ENCODE data around the gene SREK1.
A peak's percentile ranks its signal among the peaks of the same experiment; 100 is the strongest.
"Not testable (repeated sequence)": the region's sequence is repeated elsewhere in the genome, so short reads cannot be mapped to it uniquely, and the experiment has no call there.

The SREK1 gene

GRCh38 chr5:66136053-66136452, 8.0 kb upstream of the SREK1 start:
- no peak for DNase-seq (ENCODE audit: low read depth, low spot score)
- TF ChIP-seq FOXP2 (optimal IDR thresholded peaks at IDR 0.05; ENCODE audit: control extremely low read depth, extremely low read length, insufficient read depth), result no peak
- TF ChIP-seq POLR2AphosphoS5 (IDR thresholded peaks at IDR 0.05; ENCODE audit: borderline replicate concordance, low read depth, low read length), result no peak
- TF ChIP-seq EZH2 (IDR thresholded peaks at IDR 0.05), result no peak

GRCh38 chr5:66136944-66137343, 7.2 kb upstream of the SREK1 start:
- not testable (repeated sequence) for H3K36me3 ChIP-seq (ENCODE audit: insufficient read depth, low read length); H3K27ac ChIP-seq; DNase-seq (ENCODE audit: low read depth, low spot score); H3K9ac ChIP-seq (ENCODE audit: insufficient read length); H3K4me3 ChIP-seq; H3K9me3 ChIP-seq (ENCODE audit: low read depth, low read length)

More at GRCh38 chr5:66136053-66136452, 8.0 kb upstream of the SREK1 start:
- no peaks in the 10 kb centered on the region for H3K36me3 ChIP-seq (ENCODE audit: insufficient read depth, low read length)
- no peak overlapping the region for H3K4me3 ChIP-seq
- H3K27ac ChIP-seq, result no peak overlapping the region
- H3K9me3 ChIP-seq (ENCODE audit: low read depth, low read length), result no peaks in the 10 kb centered on the region
- H3K9ac ChIP-seq (ENCODE audit: insufficient read length), result no peak overlapping the region

- TF ChIP-seq EZH2 (IDR thresholded peaks at IDR 0.05), result no peak
- TF ChIP-seq FOXP2 (optimal IDR thresholded peaks at IDR 0.05; ENCODE audit: control extremely low read depth, extremely low read length, insufficient read depth), result no peak
- TF ChIP-seq POLR2AphosphoS5 (IDR thresholded peaks at IDR 0.05; ENCODE audit: borderline replicate concordance, low read depth, low read length), result no peak
- H3K27ac ChIP-seq, result no peak overlapping the region
- DNase-seq (ENCODE audit: low read depth, low spot score), result no peak
Measured at GRCh38 chr5:66138637-66139317, 5.3 kb upstream of the SREK1 start.

GRCh38 chr5:66139318-66139712, 4.8 kb upstream of the SREK1 start:
- Histone ChIP-seq H3K9me3 (ENCODE audit: low read depth, low read length) (no peaks in the 10 kb centered on the region), H3K9ac (ENCODE audit: insufficient read length) (no peak overlapping the region), H3K27ac (no peak overlapping the region), H3K36me3 (ENCODE audit: insufficient read depth, low read length) (no peaks in the 10 kb centered on the region), H3K4me3 (no peak overlapping the region)
- DNase-seq (ENCODE audit: low read depth, low spot score), result no peak
- TF ChIP-seq POLR2AphosphoS5 (IDR thresholded peaks at IDR 0.05; ENCODE audit: borderline replicate concordance, low read depth, low read length), result no peak
- no peak for TF ChIP-seq FOXP2 (optimal IDR thresholded peaks at IDR 0.05; ENCODE audit: control extremely low read depth, extremely low read length, insufficient read depth)
- no peak for TF ChIP-seq EZH2 (IDR thresholded peaks at IDR 0.05)

More at GRCh38 chr5:66138637-66139317, 5.3 kb upstream of the SREK1 start:
- no peaks in the 10 kb centered on the region for H3K9me3 ChIP-seq (ENCODE audit: low read depth, low read length)
- no peak overlapping the region for H3K9ac ChIP-seq (ENCODE audit: insufficient read length)
- no peak overlapping the region for H3K4me3 ChIP-seq
- H3K36me3 ChIP-seq (ENCODE audit: insufficient read depth, low read length), result no peaks in the 10 kb centered on the region

GRCh38 chr5:66142417-66142816, 1.7 kb upstream of the SREK1 start:
- DNase-seq (ENCODE audit: low read depth, low spot score), result no peak
- H3K9me3 ChIP-seq (ENCODE audit: low read depth, low read length), result no peaks in the 10 kb centered on the region
- H3K9ac ChIP-seq (ENCODE audit: insufficient read length), result no peak overlapping the region
- no peak overlapping the region for H3K27ac ChIP-seq
- no peak overlapping the region for H3K4me3 ChIP-seq
- TF ChIP-seq POLR2AphosphoS5 (IDR thresholded peaks at IDR 0.05; ENCODE audit: borderline replicate concordance, low read depth, low read length) (no peak), FOXP2 (optimal IDR thresholded peaks at IDR 0.05; ENCODE audit: control extremely low read depth, extremely low read length, insufficient read depth) (no peak), EZH2 (IDR thresholded peaks at IDR 0.05) (no peak)
- H3K36me3 ChIP-seq (ENCODE audit: insufficient read depth, low read length), result peaks cover 15% of the 10 kb centered on the region

GRCh38 chr5:66143473-66144073, 527 bp upstream of the SREK1 start:
- no peaks in the 10 kb centered on the region for H3K9me3 ChIP-seq (ENCODE audit: low read depth, low read length)
- peak overlapping the region; percentile 96 for H3K27ac ChIP-seq
- H3K4me3 ChIP-seq, result peak overlapping the region; percentile 97
- DNase-seq (ENCODE audit: low read depth, low spot score), result no peak
- peak overlapping the region; percentile 79 for H3K9ac ChIP-seq (ENCODE audit: insufficient read length)
- H3K36me3 ChIP-seq (ENCODE audit: insufficient read depth, low read length), result peaks cover 26% of the 10 kb centered on the region
- TF ChIP-seq EZH2 (IDR thresholded peaks at IDR 0.05) (no peak), POLR2AphosphoS5 (IDR thresholded peaks at IDR 0.05; ENCODE audit: borderline replicate concordance, low read depth, low read length) (no peak), FOXP2 (optimal IDR thresholded peaks at IDR 0.05; ENCODE audit: control extremely low read depth, extremely low read length, insufficient read depth) (no peak)

- Histone ChIP-seq H3K9me3 (ENCODE audit: low read depth, low read length) (no peaks in the 10 kb centered on the region; the same call in 1 of the 2 replicates), H3K27ac (peak overlapping the region; percentile 96), H3K9ac (ENCODE audit: insufficient read length) (peak overlapping the region; percentile 79), H3K4me3 (peak overlapping the region; percentile 97), H3K36me3 (ENCODE audit: insufficient read depth, low read length) (peaks cover 39% of the 10 kb centered on the region)
- no peak for TF ChIP-seq FOXP2 (optimal IDR thresholded peaks at IDR 0.05; ENCODE audit: control extremely low read depth, extremely low read length, insufficient read depth)
- no peak for TF ChIP-seq POLR2AphosphoS5 (IDR thresholded peaks at IDR 0.05; ENCODE audit: borderline replicate concordance, low read depth, low read length)
- TF ChIP-seq EZH2 (IDR thresholded peaks at IDR 0.05), result no peak
- no peak for DNase-seq (ENCODE audit: low read depth, low spot score)
Measured at GRCh38 chr5:66144834-66145390, 812 bp downstream of the SREK1 start.

- no peak for DNase-seq (ENCODE audit: low read depth, low spot score)
- Histone ChIP-seq H3K36me3 (ENCODE audit: insufficient read depth, low read length) (peaks cover 46% of the 10 kb centered on the region), H3K9me3 (ENCODE audit: low read depth, low read length) (no peaks in the 10 kb centered on the region; the same call in 1 of the 2 replicates), H3K4me3 (peak overlapping the region; percentile 97), H3K9ac (ENCODE audit: insufficient read length) (peak overlapping the region; percentile 79), H3K27ac (no peak overlapping the region)
- TF ChIP-seq FOXP2 (optimal IDR thresholded peaks at IDR 0.05; ENCODE audit: control extremely low read depth, extremely low read length, insufficient read depth) (no peak), POLR2AphosphoS5 (IDR thresholded peaks at IDR 0.05; ENCODE audit: borderline replicate concordance, low read depth, low read length) (no peak), EZH2 (IDR thresholded peaks at IDR 0.05) (no peak)
Measured at GRCh38 chr5:66145737-66146136, 1.6 kb downstream of the SREK1 start.

Data from SK-N-MC (cell line).